ENCODE measurements around the gene LRRC45. TPM values are rescaled to one million over a fixed set of nuclear protein-coding genes. Genes with fewer than 3 reads are reported as not detected.

Gene LRRC45
- total and polyA plus RNA-seq, 2 of the 4 experiments (the other 2 are of a cell fraction) = 7.2 to 10.2 TPM

- H3K4ac ChIP-seq (ENCODE audit: low read depth, low read length) = no peak overlapping the region
- WGBS, 2 experiments (ENCODE audit: extremely low coverage in 2 of 2, insufficient read length in 1 of 2) = 72% methylated on average over 6 of the region's 14 CpGs; no CpG with 5 or more reads in 1 of the 2 experiments
- BruUV-seq (replicated peaks) = no TSS peak
- no peak overlapping the region for H2BK5ac ChIP-seq (ENCODE audit: low read depth, low read length, poor library complexity, severe bottlenecking)
- no peak overlapping the region for H4K91ac ChIP-seq (ENCODE audit: insufficient read depth, low read depth, low read length)
- no peak overlapping the region for H3K56ac ChIP-seq (ENCODE audit: extremely low read depth, insufficient read depth, low read length)
- H3K36me3 ChIP-seq (ENCODE audit: control insufficient read depth, insufficient read depth, low read length) = peaks cover 6% of the 10 kb centered on the region; the same call in 1 of the 2 replicates
- H2BK15ac ChIP-seq (ENCODE audit: low read depth, low read length) = no peak overlapping the region
- H3K18ac ChIP-seq (ENCODE audit: low read depth, low read length) = no peak overlapping the region
- H4K5ac ChIP-seq (ENCODE audit: low read depth, low read length) = no peak overlapping the region
- in situ Hi-C loops (cut with MboI; ENCODE audit: low sequenced_read_pairs) = no loop called here
- H3K9ac ChIP-seq (ENCODE audit: low read depth, low read length) = no peak overlapping the region
- no peak overlapping the region for H3K23ac ChIP-seq (ENCODE audit: low read depth, low read length)
- H3K9me3 ChIP-seq (ENCODE audit: control insufficient read depth, insufficient read depth, low read length) = no peaks in the 10 kb centered on the region
- no peaks in the 10 kb centered on the region for H3K27me3 ChIP-seq (ENCODE audit: control insufficient read depth, insufficient read depth, low read length)
- peaks cover 3% of the 10 kb centered on the region; the same call in 1 of the 2 replicates for H4K20me1 ChIP-seq (ENCODE audit: insufficient read depth, low read length)
- H3K9me1 ChIP-seq (ENCODE audit: insufficient read depth, low read length) = peaks cover 9% of the 10 kb centered on the region; the same call in 1 of the 2 replicates
- H2AK5ac ChIP-seq (ENCODE audit: low read depth, low read length) = no peak overlapping the region
- H2AFZ ChIP-seq (replicated peaks; ENCODE audit: low read length, poor library complexity) = peak overlapping the region; percentile 21
- H2BK20ac ChIP-seq (ENCODE audit: low read depth, low read length) = no peak overlapping the region
- H3K4me1 ChIP-seq (ENCODE audit: control insufficient read depth, insufficient read depth, low read length) = peaks cover 8% of the 10 kb centered on the region
- peaks cover 6 to 17% of the 10 kb centered on the region in 2 experiments; a peak in 2 of 4 replicates for H3K79me1 ChIP-seq (ENCODE audit: low read depth in 1 of 2, low read length in 2 of 2)
- intact Hi-C loops (cut with micrococcal nuclease) = no loop called here
- POLR2A ChIA-PET (ENCODE audit: unreplicated experiment) = no interaction called here
- no peak overlapping the region for H3K4me3 ChIP-seq (ENCODE audit: insufficient read depth, low read depth, low read length)
- H3K14ac ChIP-seq (replicated peaks; ENCODE audit: low read depth, low read length) = no peak overlapping the region
- dilution Hi-C loops (cut with HindIII; ENCODE audit: low sequenced_read_pairs, unreplicated experiment) = no loop called here
- TF ChIP-seq BHLHE40 (IDR thresholded peaks at IDR 0.05; ENCODE audit: low read depth, low read length) (no peak), MAZ (IDR thresholded peaks at IDR 0.05; ENCODE audit: borderline replicate concordance, low read depth, low read length) (no peak), CEBPB (IDR thresholded peaks at IDR 0.05; ENCODE audit: low read depth, low read length) (no peak), CTCF (conservative IDR thresholded peaks at IDR 0.05; ENCODE audit: low read depth, low read length) (no peak)
- no peak overlapping the region for H3K27ac ChIP-seq (ENCODE audit: insufficient read depth, low read length)
- H2BK120ac ChIP-seq (ENCODE audit: low read depth, low read length) = no peak overlapping the region
- no peak overlapping the region for H2AK9ac ChIP-seq (replicated peaks; ENCODE audit: low read depth, low read length, poor library complexity)
- DNase-seq (no peak), ATAC-seq (ENCODE audit: low read depth) (no peak)
- no peak overlapping the region for H3K4me2 ChIP-seq (ENCODE audit: low read depth, low read length)
- no peak overlapping the region for H4K8ac ChIP-seq (ENCODE audit: low read depth in 2 of 2, low read length in 2 of 2)
- CTCF ChIA-PET = no interaction called here
These were observed 24.2 kb upstream of the LRRC45 start for GRCh38 chr17:81998691-81999438.

Measured in IMR-90 (cell line).